ENCODE results near the gene SLC12A7. TPM values are rescaled to one million over a fixed set of nuclear protein-coding genes. Genes with fewer than 3 reads are reported as not detected.

Gene SLC12A7
- total RNA-seq, 1 donor from 2014 or later: 80.8 TPM

DNA sequence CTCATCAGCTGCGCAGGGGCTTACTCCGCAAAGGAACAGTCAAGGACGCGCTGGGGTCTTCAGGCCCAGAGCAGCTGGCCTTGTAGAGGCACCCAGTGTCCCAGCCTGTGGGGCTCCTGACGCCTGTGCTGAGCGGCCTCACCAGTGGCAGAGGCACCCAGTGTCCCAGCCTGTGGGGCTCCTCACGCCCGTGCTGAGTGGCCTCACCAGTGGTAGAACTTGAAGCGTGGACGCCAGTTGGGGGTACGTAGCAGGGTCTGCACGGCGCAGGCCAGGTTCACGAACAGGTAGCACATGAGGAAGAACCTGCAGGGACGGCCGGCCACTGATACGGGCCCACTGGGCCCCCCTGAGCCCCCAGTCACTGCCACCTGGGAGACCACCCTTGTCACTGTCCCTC, 35.9 kb downstream of the SLC12A7 start:
- DNase-seq (ENCODE audit: low spot score, unreplicated experiment): no peak
- TF ChIP-seq, protein P1, sequence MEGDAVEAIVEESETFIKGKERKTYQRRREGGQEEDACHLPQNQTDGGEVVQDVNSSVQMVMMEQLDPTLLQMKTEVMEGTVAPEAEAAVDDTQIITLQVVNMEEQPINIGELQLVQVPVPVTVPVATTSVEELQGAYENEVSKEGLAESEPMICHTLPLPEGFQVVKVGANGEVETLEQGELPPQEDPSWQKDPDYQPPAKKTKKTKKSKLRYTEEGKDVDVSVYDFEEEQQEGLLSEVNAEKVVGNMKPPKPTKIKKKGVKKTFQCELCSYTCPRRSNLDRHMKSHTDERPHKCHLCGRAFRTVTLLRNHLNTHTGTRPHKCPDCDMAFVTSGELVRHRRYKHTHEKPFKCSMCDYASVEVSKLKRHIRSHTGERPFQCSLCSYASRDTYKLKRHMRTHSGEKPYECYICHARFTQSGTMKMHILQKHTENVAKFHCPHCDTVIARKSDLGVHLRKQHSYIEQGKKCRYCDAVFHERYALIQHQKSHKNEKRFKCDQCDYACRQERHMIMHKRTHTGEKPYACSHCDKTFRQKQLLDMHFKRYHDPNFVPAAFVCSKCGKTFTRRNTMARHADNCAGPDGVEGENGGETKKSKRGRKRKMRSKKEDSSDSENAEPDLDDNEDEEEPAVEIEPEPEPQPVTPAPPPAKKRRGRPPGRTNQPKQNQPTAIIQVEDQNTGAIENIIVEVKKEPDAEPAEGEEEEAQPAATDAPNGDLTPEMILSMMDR (IDR thresholded peaks at IDR 0.05; ENCODE audit: unreplicated experiment): no peak
- Mint-ChIP-seq H3K27ac (no peak overlapping the region), H3K4me1 (ENCODE audit: low read depth) (no peaks in the 10 kb centered on the region), H3K36me3 (ENCODE audit: insufficient read depth) (peaks cover 4% of the 10 kb centered on the region), H3K9me3 (ENCODE audit: low read depth) (no peaks in the 10 kb centered on the region), H3K4me3 (ENCODE audit: low read depth) (no peak overlapping the region), H3K27me3 (no peaks in the 10 kb centered on the region)

DNA sequence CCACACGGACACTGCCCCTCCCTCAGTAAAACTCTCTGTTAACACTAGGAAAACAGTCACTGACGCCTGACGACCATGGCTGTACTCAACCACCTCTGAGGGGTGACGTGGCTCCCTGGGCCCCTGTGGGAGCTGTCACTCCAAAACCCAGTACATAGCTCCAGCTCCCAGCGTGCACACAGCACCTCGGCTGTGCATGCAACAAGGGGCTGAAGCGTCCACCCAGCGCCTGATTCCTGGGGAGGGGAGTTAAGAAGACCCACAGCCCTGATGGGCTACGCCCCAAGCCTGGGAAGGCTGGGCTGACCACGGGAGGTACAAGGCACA, 36.3 kb downstream of the SLC12A7 start:
- DNase-seq (ENCODE audit: low spot score, unreplicated experiment): no peak
- Mint-ChIP-seq H3K4me3 (ENCODE audit: low read depth) (no peak overlapping the region), H3K4me1 (ENCODE audit: low read depth) (no peaks in the 10 kb centered on the region), H3K9me3 (ENCODE audit: low read depth) (no peaks in the 10 kb centered on the region), H3K36me3 (ENCODE audit: insufficient read depth) (peaks cover 3% of the 10 kb centered on the region), H3K27me3 (no peaks in the 10 kb centered on the region), H3K27ac (no peak overlapping the region)
- TF ChIP-seq, protein P1 (IDR thresholded peaks at IDR 0.05; ENCODE audit: unreplicated experiment): no peak

DNA sequence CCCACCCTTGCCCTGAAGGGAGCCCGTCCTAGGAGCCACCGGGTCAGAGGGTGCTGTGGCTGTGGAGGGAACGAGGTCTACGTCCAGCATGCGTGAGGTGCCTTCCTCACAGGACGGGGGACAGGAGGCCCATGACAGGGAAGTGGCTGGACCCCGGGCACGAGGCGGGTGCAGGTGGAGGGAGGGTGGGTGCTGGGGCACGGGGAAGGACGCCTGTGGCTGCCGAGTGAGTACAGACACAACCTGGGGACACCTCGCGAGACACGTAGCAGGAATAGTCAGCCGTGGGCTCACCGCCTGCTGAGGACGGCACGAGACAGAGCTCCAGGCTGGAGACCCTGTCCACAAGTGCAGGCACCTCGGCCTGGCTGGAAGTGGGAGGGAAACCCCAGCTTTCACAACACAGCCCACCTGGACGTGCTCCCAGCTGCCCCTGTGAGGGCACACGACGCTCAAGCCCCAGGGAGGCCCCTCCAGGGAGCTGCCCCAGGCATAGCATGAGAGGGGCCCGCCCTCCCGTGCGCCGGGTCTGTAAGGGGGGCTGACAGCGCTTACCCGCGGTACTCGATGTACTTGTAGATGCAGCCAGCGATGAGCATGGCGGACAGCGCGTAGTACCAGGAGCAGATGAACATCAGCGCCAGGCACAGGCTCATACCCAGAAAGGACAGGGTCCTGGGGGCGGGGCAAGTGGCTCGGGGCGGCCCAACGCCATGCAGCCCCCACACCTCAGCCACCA, 36.9 kb downstream of the SLC12A7 start:
- Mint-ChIP-seq H3K9me3 (ENCODE audit: low read depth) (no peaks in the 10 kb centered on the region), H3K36me3 (ENCODE audit: insufficient read depth) (peaks cover 3% of the 10 kb centered on the region), H3K27me3 (no peaks in the 10 kb centered on the region), H3K4me1 (ENCODE audit: low read depth) (no peaks in the 10 kb centered on the region), H3K4me3 (ENCODE audit: low read depth) (no peak overlapping the region), H3K27ac (no peak overlapping the region)
- TF ChIP-seq, protein P1 (IDR thresholded peaks at IDR 0.05; ENCODE audit: unreplicated experiment): no peak
- no peak for DNase-seq (ENCODE audit: low spot score, unreplicated experiment)

DNA sequence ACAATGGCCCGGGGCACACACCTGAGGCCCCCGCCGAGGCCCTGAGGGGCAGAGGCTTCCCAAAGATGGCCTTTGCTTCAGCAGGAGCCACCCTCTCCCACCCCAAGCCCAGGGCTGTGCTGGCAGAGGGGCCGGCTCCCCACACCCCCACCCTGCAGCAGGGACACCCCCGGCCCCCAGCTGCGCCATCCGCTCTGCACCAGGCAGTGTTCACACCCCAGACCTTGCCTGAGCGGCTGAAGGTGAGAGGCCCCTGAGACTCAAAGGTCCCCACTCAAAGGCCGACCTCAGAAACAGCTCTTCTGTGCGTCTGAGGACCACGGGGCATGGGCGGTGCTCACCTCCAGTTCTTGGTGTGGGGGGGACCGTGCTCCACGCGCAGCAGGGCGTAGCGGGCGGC, 37.6 kb downstream of the SLC12A7 start:
- H3K36me3 Mint-ChIP-seq (ENCODE audit: insufficient read depth): peaks cover 3% of the 10 kb centered on the region
- no peaks in the 10 kb centered on the region for H3K4me1 Mint-ChIP-seq (ENCODE audit: low read depth)
- no peak overlapping the region for H3K27ac Mint-ChIP-seq
- H3K27me3 Mint-ChIP-seq: no peaks in the 10 kb centered on the region
- no peak for DNase-seq (ENCODE audit: low spot score, unreplicated experiment)
- no peaks in the 10 kb centered on the region for H3K9me3 Mint-ChIP-seq (ENCODE audit: low read depth)
- TF ChIP-seq, protein P1 (IDR thresholded peaks at IDR 0.05; ENCODE audit: unreplicated experiment): no peak
- H3K4me3 Mint-ChIP-seq (ENCODE audit: low read depth): no peak overlapping the region

DNA sequence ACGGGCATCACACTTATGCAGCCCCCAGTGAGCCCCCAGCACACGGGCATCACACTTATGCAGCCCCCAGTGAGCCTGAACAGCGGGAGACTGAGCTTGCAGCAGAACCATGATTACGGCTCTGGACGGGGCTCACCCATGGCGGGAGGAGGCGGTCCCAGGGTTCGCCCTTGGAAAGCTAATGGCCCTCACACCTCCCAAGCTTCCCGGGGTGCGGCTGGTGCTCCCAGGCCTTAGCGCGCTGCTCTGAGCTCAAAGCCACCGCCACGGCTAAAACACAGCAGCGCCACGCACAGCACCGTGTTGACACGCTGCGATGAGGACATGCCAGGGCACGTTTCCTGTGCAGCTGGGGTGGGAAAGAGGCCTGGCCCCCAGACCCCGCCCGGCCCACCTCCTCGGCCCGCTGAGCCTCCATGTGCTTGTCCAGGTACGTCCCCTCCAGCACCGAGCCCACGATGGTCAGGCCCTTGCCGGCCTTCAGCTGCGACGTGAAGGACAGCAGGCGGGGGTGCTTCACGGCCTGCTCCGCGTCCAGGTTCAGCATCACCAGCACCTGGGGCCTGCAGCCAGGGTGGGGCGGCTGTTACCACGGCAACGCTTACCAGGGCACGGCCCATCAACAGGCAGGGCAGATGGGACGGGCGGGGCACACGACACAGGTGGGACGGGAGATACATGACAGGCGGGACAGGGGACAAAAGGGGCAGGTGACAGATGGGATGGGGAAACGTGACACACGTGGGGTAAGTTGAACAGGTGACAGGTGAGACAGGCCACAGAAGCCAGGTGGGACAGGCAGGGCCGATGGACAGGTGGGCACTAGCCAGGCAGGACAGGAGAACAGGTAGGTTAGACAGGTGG, 38.4 kb downstream of the SLC12A7 start:
- TF ChIP-seq, protein P1 (IDR thresholded peaks at IDR 0.05; ENCODE audit: unreplicated experiment): no peak
- Mint-ChIP-seq H3K27me3 (no peaks in the 10 kb centered on the region), H3K36me3 (ENCODE audit: insufficient read depth) (peaks cover 2% of the 10 kb centered on the region), H3K4me3 (ENCODE audit: low read depth) (no peak overlapping the region), H3K27ac (peak overlapping the region; percentile 89), H3K4me1 (ENCODE audit: low read depth) (no peaks in the 10 kb centered on the region), H3K9me3 (ENCODE audit: low read depth) (no peaks in the 10 kb centered on the region)
- DNase-seq (ENCODE audit: low spot score, unreplicated experiment): no peak
